GM18867 (cell line): ENCODE measurements around the gene ING4.

Source experiments
- ATAC-seq: cut with Tn5 transposase; IDR thresholded peaks from one replicate; pipeline ENCODE4 v1.9.1; 2021; ENCODE audit warnings: mild to moderate bottlenecking, moderate library complexity; ENCODE audit not compliant: unreplicated experiment

ING4 gene

GRCh38 chr12:6638305-6638704, 24.6 kb downstream of the ING4 start:
- no peak for ATAC-seq

- ATAC-seq = peak; percentile 47
Observed at GRCh38 chr12:6635856-6636531, 26.9 kb downstream of the ING4 start, which contains the start of gene LPAR5. Gene LPAR5, minus strand, starts transcription at chr12:6635959. Its CDS starts 14,711 bp downstream, at chr12:6621248.

GRCh38 chr12:6635375-6635855, 27.5 kb downstream of the ING4 start:
- ATAC-seq = peak; percentile 40

GRCh38 chr12:6632026-6632983, 30.6 kb downstream of the ING4 start:
- peak; percentile 49 for ATAC-seq

GRCh38 chr12:6631549-6631961, 31.4 kb downstream of the ING4 start:
- ATAC-seq = no peak

GRCh38 chr12:6630736-6631135, 32.2 kb downstream of the ING4 start:
- ATAC-seq = no peak

- ATAC-seq = no peak
Observed at GRCh38 chr12:6627616-6628015, 35.3 kb downstream of the ING4 start.

- no peak for ATAC-seq
Observed at GRCh38 chr12:6626654-6627283, 36.1 kb downstream of the ING4 start.

GRCh38 chr12:6620885-6621274, 42.0 kb downstream of the ING4 start:
- no peak for ATAC-seq

GRCh38 chr12:6620137-6620884, 42.6 kb downstream of the ING4 start:
- no peak for ATAC-seq

GRCh38 chr12:6618483-6619225, 44.3 kb downstream of the ING4 start:
- no peak for ATAC-seq

GRCh38 chr12:6615802-6616201, 47.1 kb downstream of the ING4 start:
- ATAC-seq = no peak

- ATAC-seq = no peak
Observed at GRCh38 chr12:6614513-6615172, 48.3 kb downstream of the ING4 start.

- no peak for ATAC-seq
Observed at GRCh38 chr12:6613776-6614512, 49.0 kb downstream of the ING4 start.

- no peak for ATAC-seq
Observed at GRCh38 chr12:6613015-6613775, 49.7 kb downstream of the ING4 start.

- ATAC-seq = no peak
Observed at GRCh38 chr12:6612652-6613014, 50.3 kb downstream of the ING4 start.

GRCh38 chr12:6612247-6612646, 50.7 kb downstream of the ING4 start:
- no peak for ATAC-seq
